Natural killer cell (primary cell): ENCODE data around the gene FBXO15. TPM values are rescaled to one million over a fixed set of nuclear protein-coding genes. Genes with fewer than 3 reads are reported as not detected.
A peak's percentile ranks its signal among the peaks of the same experiment; 100 is the strongest.

Experiments
- ATAC-seq, 3 donors: fragments of 150-1000 bp in 2 of 3; fragments of 200-7000 bp in 1 of 3; cut with Tn5 transposase; 1 replicate in 1 of 3; 2 replicates in 2 of 3; pipeline ENCODE4 v1.10.0; 2021; ENCODE audit warnings: mild to moderate bottlenecking in 2 of 3, moderate library complexity in 2 of 3
- DNase-seq, 2 donors: peaks; one replicate each; pipeline versions ENCODE4 v3.0.0 to v3.0.0-alpha.2; 2013 to 2021; ENCODE audit warnings: mixed read lengths in 1 of 2
- H3K27ac ChIP-seq: one replicate; pipeline ENCODE4 v1.5.1; 2013; ENCODE audit warnings: mild to moderate bottlenecking, low read length
- H3K27me3 ChIP-seq: one replicate; pipeline ENCODE4 v1.6.1; 2013; ENCODE audit warnings: low read length; ENCODE audit not compliant: control insufficient read depth, insufficient read depth
- H3K36me3 ChIP-seq: one replicate; pipeline ENCODE4 v1.6.1; 2013; ENCODE audit warnings: low read length; ENCODE audit not compliant: control insufficient read depth, insufficient read depth
- H3K4me1 ChIP-seq: one replicate; pipeline ENCODE4 v1.6.1; 2013; ENCODE audit warnings: low read length; ENCODE audit not compliant: control insufficient read depth, insufficient read depth
- H3K4me3 ChIP-seq: one replicate; pipeline ENCODE4 v1.5.1; 2013; ENCODE audit warnings: low read length
- H3K9me3 ChIP-seq: one replicate; pipeline ENCODE4 v1.6.1; 2013; ENCODE audit warnings: low read length; ENCODE audit not compliant: control insufficient read depth, insufficient read depth
- H3K27ac Mint-ChIP-seq, 2 donors: one replicate each; pipeline ENCODE4 v1.8.0; 2022; ENCODE audit warnings: mild to moderate bottlenecking in 2 of 2, mixed read lengths in 2 of 2, moderate library complexity in 1 of 2
- H3K27me3 Mint-ChIP-seq, 2 donors: one replicate each; pipeline ENCODE4 v1.8.0; 2022; ENCODE audit warnings: low read depth in 2 of 2, mixed read lengths in 2 of 2
- H3K36me3 Mint-ChIP-seq: one replicate; pipeline ENCODE4 v1.8.0; 2022; ENCODE audit warnings: mixed read lengths
- H3K4me1 Mint-ChIP-seq, 2 donors: one replicate each; pipeline ENCODE4 v1.8.0; 2022; ENCODE audit warnings: mixed read lengths in 2 of 2
- H3K4me3 Mint-ChIP-seq: one replicate; pipeline ENCODE4 v1.8.0; 2022; ENCODE audit warnings: mild to moderate bottlenecking, moderate library complexity, mixed read lengths
- H3K9me3 Mint-ChIP-seq, 2 donors: one replicate each; pipeline ENCODE4 v1.8.0; 2022; ENCODE audit warnings: mixed read lengths in 2 of 2
- WGBS: methylation state at CpG from one replicate; pipeline ENCODE4 v1.1.7; 2013; ENCODE audit warnings: missing lambda C conversion rate; ENCODE audit not compliant: insufficient coverage; 5-methylcytosine and 5-hydroxymethylcytosine counted together
- intact Hi-C: fragments of 100-400 bp; cut with micrococcal nuclease; formaldehyde crosslinking; loops from one replicate; pipeline ENCODE4 v1.14.2; 2022
- total RNA-seq, 4 donors: library from RNA; stranded (reverse); fragments of 120-200 nt in 1 of 4; gene quantifications; one replicate each; pipeline versions ENCODE4 v1.2.3 to v1.2.4, GENCODE V29; 2013 to 2022
- TF ChIP-seq, protein P1 (sequence below): fragments of 200-600 bp; IDR thresholded peaks from one replicate; pipeline ENCODE4 v1.8.0; 2022; ENCODE audit warnings: antibody characterized with exemption

The FBXO15 gene, protein sequence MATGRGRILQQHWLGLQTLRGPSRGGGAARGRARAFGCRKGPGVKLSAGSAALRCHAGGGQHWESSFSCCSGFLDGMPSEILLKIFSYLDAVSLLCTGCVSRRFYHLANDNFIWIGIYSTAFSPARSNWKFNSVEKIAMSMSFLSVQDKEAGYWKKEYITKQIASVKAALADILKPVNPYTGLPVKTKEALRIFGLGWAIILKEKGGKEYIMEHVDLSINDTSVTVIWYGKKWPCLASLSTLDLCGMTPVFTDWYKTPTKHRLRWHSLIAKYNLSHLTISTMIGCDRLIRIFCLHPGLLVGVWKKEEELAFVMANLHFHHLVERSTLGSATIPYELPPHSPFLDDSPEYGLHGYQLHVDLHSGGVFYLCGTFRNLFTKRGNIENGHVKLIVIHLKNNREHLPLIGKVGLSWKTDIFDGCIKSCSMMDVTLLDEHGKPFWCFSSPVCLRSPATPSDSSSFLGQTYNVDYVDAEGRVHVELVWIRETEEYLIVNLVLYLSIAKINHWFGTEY
- 1 to 10 TPM in 1 of 3 donors, under 1 TPM in 2; 0.50 to 2.6 (median 0.87) TPM for total RNA-seq
- 1.1 TPM for total RNA-seq (2013)

DNA sequence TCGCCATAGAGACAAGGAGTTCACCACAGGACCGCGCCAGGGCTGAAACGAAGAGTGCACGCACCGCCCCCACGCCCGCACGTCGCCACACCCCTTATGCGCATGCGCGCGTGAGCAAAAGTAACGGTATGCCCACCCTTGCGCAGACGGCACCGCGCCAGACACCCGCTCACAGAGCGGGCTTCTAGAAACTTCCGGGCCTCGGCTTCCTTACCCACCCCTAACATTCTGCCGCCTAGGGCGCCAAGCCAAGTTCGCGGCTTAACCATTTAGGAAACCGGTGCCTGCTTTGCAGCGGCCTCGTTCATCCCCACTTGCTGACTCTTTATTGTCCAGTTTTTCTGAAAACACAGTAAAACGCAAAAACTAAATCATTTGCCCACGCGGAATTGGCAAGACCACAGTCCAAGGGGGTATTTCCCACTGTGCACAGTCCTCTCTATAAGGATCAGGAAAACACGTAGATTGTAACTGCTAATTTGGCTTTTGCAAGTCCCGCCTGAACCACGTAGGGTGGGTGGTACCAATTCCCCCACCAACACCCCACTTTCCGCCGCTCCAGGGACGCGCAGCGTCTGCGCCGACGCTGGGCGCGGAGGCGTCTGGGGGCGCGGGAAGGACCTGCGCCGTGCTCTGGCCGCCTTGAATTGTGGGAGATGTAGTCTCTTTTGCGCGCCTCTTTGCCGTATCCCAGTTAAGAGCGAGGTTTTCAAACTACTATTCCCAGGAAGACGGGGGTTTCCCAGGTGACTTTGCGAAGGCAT, at the start of gene FBXO15, which contains the start of gene TIMM21:
TSS of gene FBXO15 (minus strand) at position 56 of the 764 bp plus-strand sequence. CDS start at position 7, 49 bp downstream.
TSS of gene TIMM21 (plus strand) at position 745 of the 764 bp plus-strand sequence. CDS start 286 bp downstream, outside the sequence.
- Histone ChIP-seq H3K27me3 (no peaks in the 10 kb centered on the region), H3K9me3 (no peaks in the 10 kb centered on the region), H3K4me1 (peaks cover 15% of the 10 kb centered on the region), H3K27ac (peak within 1 kb of the TSS; percentile 96), H3K36me3 (peaks cover 5% of the 10 kb centered on the region), H3K4me3 (peak within 1 kb of the TSS; percentile 84)
- TF ChIP-seq, protein P1, sequence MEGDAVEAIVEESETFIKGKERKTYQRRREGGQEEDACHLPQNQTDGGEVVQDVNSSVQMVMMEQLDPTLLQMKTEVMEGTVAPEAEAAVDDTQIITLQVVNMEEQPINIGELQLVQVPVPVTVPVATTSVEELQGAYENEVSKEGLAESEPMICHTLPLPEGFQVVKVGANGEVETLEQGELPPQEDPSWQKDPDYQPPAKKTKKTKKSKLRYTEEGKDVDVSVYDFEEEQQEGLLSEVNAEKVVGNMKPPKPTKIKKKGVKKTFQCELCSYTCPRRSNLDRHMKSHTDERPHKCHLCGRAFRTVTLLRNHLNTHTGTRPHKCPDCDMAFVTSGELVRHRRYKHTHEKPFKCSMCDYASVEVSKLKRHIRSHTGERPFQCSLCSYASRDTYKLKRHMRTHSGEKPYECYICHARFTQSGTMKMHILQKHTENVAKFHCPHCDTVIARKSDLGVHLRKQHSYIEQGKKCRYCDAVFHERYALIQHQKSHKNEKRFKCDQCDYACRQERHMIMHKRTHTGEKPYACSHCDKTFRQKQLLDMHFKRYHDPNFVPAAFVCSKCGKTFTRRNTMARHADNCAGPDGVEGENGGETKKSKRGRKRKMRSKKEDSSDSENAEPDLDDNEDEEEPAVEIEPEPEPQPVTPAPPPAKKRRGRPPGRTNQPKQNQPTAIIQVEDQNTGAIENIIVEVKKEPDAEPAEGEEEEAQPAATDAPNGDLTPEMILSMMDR: no peak
- Mint-ChIP-seq H3K27me3 (peaks cover 6 to 7% of the 10 kb centered on the region in 2 donors), H3K9me3 (no peaks in the 10 kb centered on the region), H3K4me3 (peak within 1 kb of the TSS; percentile 97), H3K36me3 (no peaks in the 10 kb centered on the region), H3K4me1 (peaks cover 36% of the 10 kb centered on the region in 2 donors), H3K27ac (peak within 1 kb of the TSS; percentile 98 to 100)
- ATAC-seq (peak; percentile 84 to 93 (median 85)), DNase-seq (peak; percentile 93 to 99)
- intact Hi-C loops: loop anchor here (1.0 kb wide), 3 partner anchors 144 to 449 kb away; partner anchors contain the start of gene ZNF407
- WGBS: under 1% methylated on average over 57 of the region's 58 CpGs

DNA sequence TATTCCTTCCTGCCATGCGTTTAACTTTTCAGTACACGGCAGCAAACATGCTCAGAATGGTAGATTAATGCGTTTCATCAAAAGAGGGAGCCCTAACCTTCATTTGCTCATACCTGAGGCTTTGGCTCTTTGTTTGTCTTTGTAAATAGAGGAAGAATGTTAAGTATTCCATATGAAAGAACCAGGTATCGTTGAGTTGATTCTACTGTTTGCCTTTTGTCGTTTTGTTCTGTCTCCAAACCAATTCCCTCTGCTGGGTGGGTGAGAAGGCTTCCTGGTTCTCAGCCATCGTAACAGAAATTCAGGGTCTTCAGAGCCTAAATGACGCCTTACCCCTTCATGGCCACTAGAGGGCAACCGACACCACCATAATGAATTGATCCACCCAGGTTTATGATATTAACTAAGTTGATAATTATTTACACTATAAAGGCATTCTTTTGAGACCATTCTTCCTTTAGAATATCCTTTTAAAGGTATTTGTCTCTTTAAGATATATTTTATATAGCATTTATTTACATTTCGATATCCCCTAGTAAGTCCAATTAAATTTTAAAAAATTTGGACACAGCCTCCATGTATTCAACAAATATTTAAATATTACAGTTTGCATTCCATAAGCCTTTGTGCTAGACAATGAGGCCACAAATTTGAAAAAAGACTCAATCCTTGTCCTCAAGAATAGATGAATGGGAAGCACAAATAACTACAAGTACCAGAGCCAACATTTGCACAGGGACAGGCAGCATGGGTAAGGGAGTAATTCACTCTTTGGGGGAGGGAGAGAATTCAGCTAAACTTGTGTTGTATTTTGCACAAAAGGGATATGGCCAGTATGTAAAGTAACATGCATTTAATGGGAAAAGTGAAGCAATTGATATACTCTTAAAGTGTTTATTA, 48.8 kb upstream of the FBXO15 start:
- TF ChIP-seq, protein P1: peak; percentile 93
- Histone ChIP-seq H3K4me3 (no peak overlapping the region), H3K27ac (no peak overlapping the region), H3K4me1 (no peaks in the 10 kb centered on the region), H3K9me3 (no peaks in the 10 kb centered on the region), H3K36me3 (no peaks in the 10 kb centered on the region), H3K27me3 (no peaks in the 10 kb centered on the region)
- Mint-ChIP-seq H3K27me3 (peaks cover 0 to 3% of the 10 kb centered on the region in 2 donors), H3K4me1 (peaks cover 6 to 8% of the 10 kb centered on the region in 2 donors), H3K27ac (peak overlapping the region; percentile 12 to 52), H3K36me3 (no peaks in the 10 kb centered on the region), H3K4me3 (peak overlapping the region; percentile 79), H3K9me3 (no peaks in the 10 kb centered on the region)
- WGBS: 0% methylated on average over 6 of the region's 9 CpGs
- ATAC-seq: peak; percentile 82 to 98 (median 97)
- intact Hi-C loops: loop anchor here (1.0 kb wide), 3 partner anchors 146 to 356 kb away; no protein-coding TSS in a partner anchor
- DNase-seq: peak in 1 of 2 donors; percentile 87

DNA sequence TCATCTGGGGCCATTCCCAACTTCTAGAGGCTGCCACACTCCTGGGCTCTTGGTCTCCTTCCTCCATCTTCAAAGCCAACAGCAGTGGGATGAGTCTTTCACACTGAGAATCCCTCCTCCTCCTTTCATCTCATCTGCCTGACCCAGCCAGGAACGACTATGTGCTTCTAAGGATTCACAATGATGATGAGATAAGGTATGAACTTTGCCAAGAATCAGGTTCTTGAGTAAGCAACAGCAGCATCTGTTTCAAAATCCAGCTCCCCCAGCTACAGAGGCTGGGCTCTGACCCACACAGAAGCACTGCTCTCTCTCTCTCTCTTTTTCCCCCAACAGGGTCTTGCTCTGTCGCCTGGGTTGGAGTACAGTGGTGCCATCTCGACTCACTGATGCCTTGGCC, 47.1 kb upstream of the FBXO15 start:
- peaks cover 6 to 8% of the 10 kb centered on the region in 2 donors for H3K4me1 Mint-ChIP-seq
- DNase-seq (no peak), ATAC-seq (no peak)
- H3K4me3 Mint-ChIP-seq: no peak overlapping the region
- H3K27ac ChIP-seq: no peak overlapping the region
- H3K36me3 Mint-ChIP-seq: no peaks in the 10 kb centered on the region
- H3K9me3 Mint-ChIP-seq: no peaks in the 10 kb centered on the region
- TF ChIP-seq, protein P1: no peak
- intact Hi-C loops: no loop called here
- WGBS: 55% methylated on average over 3 of the region's 3 CpGs
- no peak overlapping the region for H3K4me3 ChIP-seq
- no peaks in the 10 kb centered on the region for H3K36me3 ChIP-seq
- no peaks in the 10 kb centered on the region for H3K27me3 ChIP-seq
- H3K27me3 Mint-ChIP-seq: peaks cover 3 to 7% of the 10 kb centered on the region in 2 donors
- H3K27ac Mint-ChIP-seq: no peak overlapping the region
- H3K4me1 ChIP-seq: no peaks in the 10 kb centered on the region
- no peaks in the 10 kb centered on the region for H3K9me3 ChIP-seq
